Neural cell (in vitro differentiated cells): Measurements from ENCODE around the gene SH3RF1. TPM values are rescaled to one million over a fixed set of nuclear protein-coding genes. Genes with fewer than 3 reads are reported as not detected.

Source experiments
- H2AFZ ChIP-seq: fragments of 200-600, 300-800 bp; sonication (generic), shearing (Covaris generic); 2 replicates; pipeline ENCODE4 v1.6.0; 2014; ENCODE audit warnings: low read depth, mild to moderate bottlenecking, antibody characterized with exemption, low read length, moderate library complexity
- H3F3A ChIP-seq: fragments of 200-600 bp; shearing (Covaris generic); 2 replicates; pipeline ENCODE4 v1.6.1; 2016; ENCODE audit warnings: mild to moderate bottlenecking, moderate library complexity, mixed read lengths, antibody characterized with exemption, low read length; ENCODE audit not compliant: insufficient read depth, poor library complexity, severe bottlenecking
- H3K27ac ChIP-seq: fragments of 200-600, 300-800 bp; sonication (generic), shearing (Covaris generic); 2 replicates; pipeline ENCODE4 v1.5.1; 2014; ENCODE audit warnings: mild to moderate bottlenecking, low read length, moderate library complexity
- H3K27me3 ChIP-seq: fragments of 300-800, 200-600 bp; sonication (generic), shearing (Covaris generic); 2 replicates; pipeline ENCODE4 v1.6.0; 2014; ENCODE audit warnings: mild to moderate bottlenecking, low read depth, low read length, moderate library complexity; ENCODE audit not compliant: insufficient read depth
- H3K36me3 ChIP-seq: fragments of 300-800, 200-600 bp; sonication (generic), shearing (Covaris generic); 2 replicates; pipeline ENCODE4 v1.5.1; 2014; ENCODE audit warnings: mild to moderate bottlenecking, antibody characterized with exemption, low read length, moderate library complexity; ENCODE audit not compliant: insufficient read depth
- H3K4me2 ChIP-seq: fragments of 300-800, 200-600 bp; sonication (generic), shearing (Covaris generic); 2 replicates; pipeline ENCODE4 v1.6.0; 2014; ENCODE audit warnings: mild to moderate bottlenecking, low read length
- H3K4me3 ChIP-seq: fragments of 300-800, 200-600 bp; sonication (generic), shearing (Covaris generic); 2 replicates; pipeline ENCODE4 v1.5.1; 2014; ENCODE audit warnings: mild to moderate bottlenecking, low read length, moderate library complexity
- H3K79me2 ChIP-seq: fragments of 200-600 bp; shearing (Covaris generic); replicated peaks from 2 replicates; pipeline ENCODE4 v1.6.0; 2014; ENCODE audit warnings: mild to moderate bottlenecking, low read length, moderate library complexity; ENCODE audit not compliant: insufficient read depth
- H3K9ac ChIP-seq: fragments of 300-800, 200-600 bp; sonication (generic), shearing (Covaris generic); 2 replicates; pipeline ENCODE4 v1.6.1; 2016; ENCODE audit warnings: mild to moderate bottlenecking, low read length, mixed read lengths
- H3K9me2 ChIP-seq: fragments of 200-600 bp; shearing (Covaris generic); 2 replicates; pipeline ENCODE4 v1.6.1; 2016; ENCODE audit warnings: mild to moderate bottlenecking, low read length, mixed read lengths; ENCODE audit not compliant: insufficient read depth
- H3K9me3 ChIP-seq: fragments of 200-600, 300-800 bp; sonication (generic), shearing (Covaris generic); 2 replicates; pipeline ENCODE4 v1.6.1; 2016; ENCODE audit warnings: mild to moderate bottlenecking, mixed run types, low read length, moderate library complexity, mixed read lengths
- H4K20me1 ChIP-seq: fragments of 200-600 bp; shearing (Covaris generic); 2 replicates; pipeline ENCODE4 v1.6.1; 2016; ENCODE audit warnings: mild to moderate bottlenecking, mixed run types; ENCODE audit not compliant: insufficient read depth
- EP300 ChIP-seq: fragments of 450-650 bp; conservative IDR thresholded peaks from 2 replicates; pipeline ENCODE4 v1.6.1; 2014; ENCODE audit warnings: antibody characterized with exemption, mild to moderate bottlenecking, moderate library complexity; ENCODE audit not compliant: poor library complexity, severe bottlenecking
- EZH2 ChIP-seq: fragments of 200-600, 300-800 bp; shearing (Covaris generic), sonication (generic); IDR thresholded peaks from 2 replicates; pipeline ENCODE4 v1.6.1; 2014; ENCODE audit warnings: antibody characterized with exemption, low read length, borderline replicate concordance, mild to moderate bottlenecking; ENCODE audit not compliant: insufficient read depth, poor library complexity, severe bottlenecking
- MXI1 ChIP-seq: fragments of 450-650 bp; conservative IDR thresholded peaks from 2 replicates; pipeline ENCODE4 v1.6.1; 2014; ENCODE audit warnings: antibody characterized with exemption, mild to moderate bottlenecking; ENCODE audit not compliant: poor library complexity, severe bottlenecking
- POLR2AphosphoS5 ChIP-seq: IDR thresholded peaks from 2 replicates; pipeline ENCODE4 v1.6.1; 2012
- RAD21 ChIP-seq: fragments of 450-650 bp; conservative IDR thresholded peaks from 2 replicates; pipeline ENCODE4 v1.6.1; 2014; ENCODE audit warnings: antibody characterized with exemption, mild to moderate bottlenecking, moderate library complexity
- SMC3 ChIP-seq: fragments of 450-650 bp; conservative IDR thresholded peaks from 2 replicates; pipeline ENCODE4 v1.6.1; 2014; ENCODE audit warnings: antibody characterized with exemption, mild to moderate bottlenecking, moderate library complexity; ENCODE audit not compliant: poor library complexity
- TAF1 ChIP-seq: IDR thresholded peaks from 2 replicates; pipeline ENCODE4 v1.6.1; 2012; ENCODE audit warnings: low read depth
- polyA plus RNA-seq: library from polyadenylated mRNA; depleted of rRNA; stranded (reverse); fragments of >200 nt; gene quantifications from 2 replicates; pipeline ENCODE4 v1.2.3, GENCODE V29; 2014
- TF ChIP-seq, protein P1 (sequence below): fragments of 450-650 bp; IDR thresholded peaks from 2 replicates; pipeline ENCODE4 v1.5.1; 2014; ENCODE audit warnings: antibody characterized with exemption, mild to moderate bottlenecking, moderate library complexity; ENCODE audit not compliant: poor library complexity, severe bottlenecking
- TF ChIP-seq, protein P2 (sequence below): IDR thresholded peaks from 2 replicates; pipeline ENCODE4 v1.6.1; 2012; ENCODE audit warnings: borderline replicate concordance

Gene SH3RF1
- polyA plus RNA-seq, 1 donor from 2014 or later = 3.1 TPM

DNA sequence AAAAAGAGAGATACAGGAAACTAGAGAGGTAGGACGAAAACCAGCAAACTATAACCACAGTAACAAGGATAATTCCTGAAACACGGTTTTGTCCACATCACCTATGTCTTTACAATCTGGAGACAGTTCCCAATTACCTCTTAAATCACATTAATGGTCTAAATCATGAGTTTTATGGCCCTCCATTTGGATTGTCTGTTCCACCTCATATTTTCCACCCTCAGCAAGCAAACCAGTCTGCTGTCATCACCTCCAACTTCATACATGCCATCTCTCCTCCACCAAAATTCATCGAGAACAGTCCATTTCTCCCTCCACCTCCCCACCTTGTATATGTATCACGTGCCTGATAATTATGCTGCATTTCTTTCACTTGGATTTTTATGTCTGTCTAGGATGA lies 107.3 kb downstream of the SH3RF1 start:
- no peak overlapping the region for H3K27ac ChIP-seq
- no peak overlapping the region for H2AFZ ChIP-seq
- peaks cover 2% of the 10 kb centered on the region for H3K79me2 ChIP-seq
- no peaks in the 10 kb centered on the region for H3K9me2 ChIP-seq
- no peaks in the 10 kb centered on the region for H3K36me3 ChIP-seq
- no peaks in the 10 kb centered on the region for H3F3A ChIP-seq
- no peaks in the 10 kb centered on the region for H4K20me1 ChIP-seq
- H3K27me3 ChIP-seq = no peaks in the 10 kb centered on the region
- H3K4me3 ChIP-seq = no peak overlapping the region
- no peak overlapping the region for H3K4me2 ChIP-seq
- TF ChIP-seq EP300 (no peak), EZH2 (no peak), MXI1 (no peak), POLR2AphosphoS5 (no peak), RAD21 (no peak), TAF1 (no peak), SMC3 (no peak)
- TF ChIP-seq, protein P1, sequence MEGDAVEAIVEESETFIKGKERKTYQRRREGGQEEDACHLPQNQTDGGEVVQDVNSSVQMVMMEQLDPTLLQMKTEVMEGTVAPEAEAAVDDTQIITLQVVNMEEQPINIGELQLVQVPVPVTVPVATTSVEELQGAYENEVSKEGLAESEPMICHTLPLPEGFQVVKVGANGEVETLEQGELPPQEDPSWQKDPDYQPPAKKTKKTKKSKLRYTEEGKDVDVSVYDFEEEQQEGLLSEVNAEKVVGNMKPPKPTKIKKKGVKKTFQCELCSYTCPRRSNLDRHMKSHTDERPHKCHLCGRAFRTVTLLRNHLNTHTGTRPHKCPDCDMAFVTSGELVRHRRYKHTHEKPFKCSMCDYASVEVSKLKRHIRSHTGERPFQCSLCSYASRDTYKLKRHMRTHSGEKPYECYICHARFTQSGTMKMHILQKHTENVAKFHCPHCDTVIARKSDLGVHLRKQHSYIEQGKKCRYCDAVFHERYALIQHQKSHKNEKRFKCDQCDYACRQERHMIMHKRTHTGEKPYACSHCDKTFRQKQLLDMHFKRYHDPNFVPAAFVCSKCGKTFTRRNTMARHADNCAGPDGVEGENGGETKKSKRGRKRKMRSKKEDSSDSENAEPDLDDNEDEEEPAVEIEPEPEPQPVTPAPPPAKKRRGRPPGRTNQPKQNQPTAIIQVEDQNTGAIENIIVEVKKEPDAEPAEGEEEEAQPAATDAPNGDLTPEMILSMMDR = no peak
- TF ChIP-seq, protein P2, sequence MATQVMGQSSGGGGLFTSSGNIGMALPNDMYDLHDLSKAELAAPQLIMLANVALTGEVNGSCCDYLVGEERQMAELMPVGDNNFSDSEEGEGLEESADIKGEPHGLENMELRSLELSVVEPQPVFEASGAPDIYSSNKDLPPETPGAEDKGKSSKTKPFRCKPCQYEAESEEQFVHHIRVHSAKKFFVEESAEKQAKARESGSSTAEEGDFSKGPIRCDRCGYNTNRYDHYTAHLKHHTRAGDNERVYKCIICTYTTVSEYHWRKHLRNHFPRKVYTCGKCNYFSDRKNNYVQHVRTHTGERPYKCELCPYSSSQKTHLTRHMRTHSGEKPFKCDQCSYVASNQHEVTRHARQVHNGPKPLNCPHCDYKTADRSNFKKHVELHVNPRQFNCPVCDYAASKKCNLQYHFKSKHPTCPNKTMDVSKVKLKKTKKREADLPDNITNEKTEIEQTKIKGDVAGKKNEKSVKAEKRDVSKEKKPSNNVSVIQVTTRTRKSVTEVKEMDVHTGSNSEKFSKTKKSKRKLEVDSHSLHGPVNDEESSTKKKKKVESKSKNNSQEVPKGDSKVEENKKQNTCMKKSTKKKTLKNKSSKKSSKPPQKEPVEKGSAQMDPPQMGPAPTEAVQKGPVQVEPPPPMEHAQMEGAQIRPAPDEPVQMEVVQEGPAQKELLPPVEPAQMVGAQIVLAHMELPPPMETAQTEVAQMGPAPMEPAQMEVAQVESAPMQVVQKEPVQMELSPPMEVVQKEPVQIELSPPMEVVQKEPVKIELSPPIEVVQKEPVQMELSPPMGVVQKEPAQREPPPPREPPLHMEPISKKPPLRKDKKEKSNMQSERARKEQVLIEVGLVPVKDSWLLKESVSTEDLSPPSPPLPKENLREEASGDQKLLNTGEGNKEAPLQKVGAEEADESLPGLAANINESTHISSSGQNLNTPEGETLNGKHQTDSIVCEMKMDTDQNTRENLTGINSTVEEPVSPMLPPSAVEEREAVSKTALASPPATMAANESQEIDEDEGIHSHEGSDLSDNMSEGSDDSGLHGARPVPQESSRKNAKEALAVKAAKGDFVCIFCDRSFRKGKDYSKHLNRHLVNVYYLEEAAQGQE = no peak
- no peaks in the 10 kb centered on the region for H3K9me3 ChIP-seq
- no peak overlapping the region for H3K9ac ChIP-seq

DNA sequence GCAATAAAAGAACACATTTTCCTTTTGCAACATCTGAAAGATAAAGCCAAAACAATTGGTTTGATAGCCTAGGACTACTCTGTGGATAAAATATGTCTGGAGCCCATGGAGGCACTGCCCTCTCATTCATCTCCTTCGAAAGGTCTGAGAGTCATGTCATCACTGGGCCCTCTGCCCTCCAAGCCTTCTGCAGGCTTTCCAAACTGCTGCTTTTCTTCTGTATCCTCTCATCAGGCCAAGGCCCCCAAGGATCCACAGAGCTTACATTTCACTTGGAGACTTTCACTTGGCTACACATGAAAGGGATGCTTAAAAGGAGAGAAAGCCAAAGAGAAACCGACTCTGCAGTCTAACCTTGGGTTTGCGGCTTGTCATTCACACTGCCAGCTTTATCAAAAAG lies 109.9 kb downstream of the SH3RF1 start:
- H3K4me2 ChIP-seq = no peak overlapping the region
- TF ChIP-seq POLR2AphosphoS5 (no peak), MXI1 (no peak), RAD21 (no peak), TAF1 (no peak), EZH2 (no peak), EP300 (no peak), SMC3 (no peak)
- TF ChIP-seq, protein P1 = no peak
- TF ChIP-seq, protein P2 = no peak

More for the DNA sequence above, 109.9 kb downstream of the SH3RF1 start:
- Histone ChIP-seq H3K27me3 (no peaks in the 10 kb centered on the region), H3K79me2 (peaks cover 3% of the 10 kb centered on the region), H3K36me3 (no peaks in the 10 kb centered on the region), H3K9me2 (no peaks in the 10 kb centered on the region), H4K20me1 (no peaks in the 10 kb centered on the region), H3K27ac (peak overlapping the region; percentile 19), H3F3A (no peaks in the 10 kb centered on the region), H3K9ac (no peak overlapping the region), H2AFZ (no peak overlapping the region), H3K4me3 (no peak overlapping the region), H3K9me3 (no peaks in the 10 kb centered on the region)
